Trophoblast cell (in vitro differentiated cells and primary cell): Measurements from ENCODE around the gene GLIS2.

ENCODE experiments used
- DNase-seq, 2 donors: peaks; one replicate each; pipeline ENCODE4 v3.0.0-alpha.2; 2016
- H2AFZ ChIP-seq: 2 replicates; pipeline ENCODE4 v1.6.1; 2013; ENCODE audit warnings: low read length, moderate library complexity, mild to moderate bottlenecking; ENCODE audit not compliant: insufficient read depth, poor library complexity
- H2AK5ac ChIP-seq: 2 replicates; pipeline ENCODE4 v1.6.1; 2013; ENCODE audit warnings: mild to moderate bottlenecking, low read length
- H2BK120ac ChIP-seq: 2 replicates; pipeline ENCODE4 v1.6.1; 2013; ENCODE audit warnings: low read length, mild to moderate bottlenecking, moderate library complexity; ENCODE audit not compliant: insufficient read depth, poor library complexity
- H2BK12ac ChIP-seq: 2 replicates; pipeline ENCODE4 v1.6.1; 2013; ENCODE audit warnings: mild to moderate bottlenecking, low read length, moderate library complexity
- H2BK5ac ChIP-seq: 2 replicates; pipeline ENCODE4 v1.6.1; 2013; ENCODE audit warnings: low read length, low read depth, moderate library complexity, mild to moderate bottlenecking; ENCODE audit not compliant: poor library complexity
- H3K14ac ChIP-seq: 2 replicates; pipeline ENCODE4 v1.6.1; 2013; ENCODE audit warnings: mild to moderate bottlenecking, low read length
- H3K18ac ChIP-seq: 2 replicates; pipeline ENCODE4 v1.6.1; 2013; ENCODE audit warnings: mild to moderate bottlenecking, low read length
- H3K23ac ChIP-seq: 2 replicates; pipeline ENCODE4 v1.6.1; 2013; ENCODE audit warnings: low read length
- H3K27ac ChIP-seq: 2 replicates; pipeline ENCODE4 v1.5.1; 2013; ENCODE audit warnings: low read depth, mild to moderate bottlenecking, inconsistent platforms, low read length, moderate library complexity
- H3K27me3 ChIP-seq: 2 replicates; pipeline ENCODE4 v1.6.1; 2013; ENCODE audit warnings: inconsistent platforms, mild to moderate bottlenecking, low read length, moderate library complexity; ENCODE audit not compliant: insufficient read depth
- H3K36me3 ChIP-seq, 2 experiments: 1 replicate in 1 of 2; 2 replicates in 1 of 2; pipeline ENCODE4 v1.6.1; 2013; ENCODE audit warnings: low read length in 2 of 2, mild to moderate bottlenecking in 2 of 2, moderate library complexity in 1 of 2; ENCODE audit not compliant: insufficient read depth in 2 of 2, control insufficient read depth in 1 of 2
- H3K4ac ChIP-seq: 2 replicates; pipeline ENCODE4 v1.6.1; 2013; ENCODE audit warnings: low read depth, mild to moderate bottlenecking, low read length, moderate library complexity
- H3K4me1 ChIP-seq, 2 experiments: 1 replicate in 1 of 2; 2 replicates in 1 of 2; pipeline ENCODE4 v1.6.1; 2013; ENCODE audit warnings: low read length in 2 of 2, mild to moderate bottlenecking in 2 of 2, moderate library complexity in 1 of 2; ENCODE audit not compliant: insufficient read depth in 2 of 2, control insufficient read depth in 1 of 2
- H3K4me2 ChIP-seq: 2 replicates; pipeline ENCODE4 v1.6.1; 2013; ENCODE audit warnings: inconsistent platforms, mild to moderate bottlenecking, low read length, moderate library complexity
- H3K4me3 ChIP-seq: 2 replicates; pipeline ENCODE4 v1.5.1; 2013; ENCODE audit warnings: mild to moderate bottlenecking, low read depth, low read length, inconsistent platforms
- H3K79me1 ChIP-seq: one replicate; pipeline ENCODE4 v1.6.1; 2013; ENCODE audit warnings: low read length
- H3K79me2 ChIP-seq: 2 replicates; pipeline ENCODE4 v1.6.1; 2013; ENCODE audit warnings: low read length, mild to moderate bottlenecking; ENCODE audit not compliant: control insufficient read depth, insufficient read depth, poor library complexity
- H3K9ac ChIP-seq: 2 replicates; pipeline ENCODE4 v1.6.1; 2013; ENCODE audit warnings: mild to moderate bottlenecking, low read length
- H3K9me3 ChIP-seq: 2 replicates; pipeline ENCODE4 v1.6.1; 2013; ENCODE audit warnings: low read depth, mild to moderate bottlenecking, control low read depth, inconsistent platforms, low read length; ENCODE audit not compliant: insufficient read depth
- H4K12ac ChIP-seq: 2 replicates; pipeline ENCODE4 v1.6.1; 2013; ENCODE audit warnings: low read depth, mild to moderate bottlenecking, low read length, moderate library complexity
- H4K8ac ChIP-seq: 2 replicates; pipeline ENCODE4 v1.6.1; 2013; ENCODE audit warnings: low read depth, mild to moderate bottlenecking, low read length, moderate library complexity
- H4K91ac ChIP-seq: one replicate; pipeline ENCODE4 v1.6.1; 2013; ENCODE audit warnings: low read depth, mild to moderate bottlenecking, low read length, moderate library complexity
- WGBS: extraction: QIAGEN DNeasy Blood & Tissue Kit; methylation state at CpG from one replicate; pipeline ENCODE4 v1.1.7; 2013; ENCODE audit warnings: missing lambda C conversion rate; ENCODE audit not compliant: insufficient read length, insufficient coverage; ENCODE audit errors: extremely low coverage; 5-methylcytosine and 5-hydroxymethylcytosine counted together

GLIS2 gene

DNA sequence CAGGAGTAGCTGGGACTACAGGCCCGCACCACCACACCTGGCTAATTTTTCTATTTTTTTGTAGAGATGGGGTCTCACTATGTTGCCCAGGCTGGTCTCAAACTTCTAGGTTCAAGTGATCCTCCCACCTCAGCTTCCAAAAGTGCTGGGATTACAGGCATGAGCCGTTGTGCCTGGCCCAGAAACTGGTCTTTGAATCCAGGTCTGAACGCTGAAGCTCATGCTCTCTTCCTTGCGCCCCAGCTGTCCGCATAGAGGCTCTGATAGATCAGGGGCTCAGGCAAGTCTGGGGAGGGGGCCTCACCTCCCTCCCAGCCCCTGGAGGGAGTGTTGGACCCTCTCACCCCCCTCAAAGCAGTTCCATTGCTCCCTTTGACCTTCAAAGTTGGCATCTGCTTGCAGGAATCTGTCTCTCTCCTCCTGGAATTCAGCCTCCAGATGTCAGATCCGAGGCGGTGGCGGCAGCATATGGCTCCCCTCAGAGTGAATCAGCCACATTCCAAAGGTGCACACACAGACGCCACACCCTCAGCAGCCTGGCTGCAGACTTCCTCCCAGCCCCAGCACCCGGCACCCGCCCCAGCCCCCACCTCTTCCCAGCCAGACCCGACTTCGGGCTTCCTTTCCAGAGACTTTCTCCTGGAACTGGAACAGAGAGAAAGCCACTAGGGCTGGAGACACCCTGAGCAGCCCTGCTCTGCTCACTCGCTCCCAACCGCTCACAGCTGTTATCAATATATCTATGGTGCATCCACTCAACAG lies 16.9 kb upstream of the GLIS2 start:
- peak overlapping the region; percentile 71 for H4K8ac ChIP-seq
- H3K27me3 ChIP-seq, result no peaks in the 10 kb centered on the region
- H3K9ac ChIP-seq, result no peak overlapping the region
- DNase-seq, result peak; percentile 92 to 93
- H3K27ac ChIP-seq, result peak overlapping the region; percentile 97
- H3K9me3 ChIP-seq, result no peaks in the 10 kb centered on the region
- H3K18ac ChIP-seq, result peak overlapping the region; percentile 69
- H2BK5ac ChIP-seq, result peak overlapping the region; percentile 97
- H4K91ac ChIP-seq, result peak overlapping the region; percentile 98
- peak overlapping the region; percentile 85 for H2BK120ac ChIP-seq
- peak overlapping the region; percentile 68 for H4K12ac ChIP-seq
- peak overlapping the region; percentile 43 for H2AFZ ChIP-seq
- no peak overlapping the region for H3K4me3 ChIP-seq
- H2AK5ac ChIP-seq, result peak overlapping the region; percentile 65
- H3K4ac ChIP-seq, result peak overlapping the region; percentile 16
- H3K4me2 ChIP-seq, result peak overlapping the region; percentile 59
- peak overlapping the region; percentile 82 for H3K14ac ChIP-seq
- H3K36me3 ChIP-seq, result peaks cover 0 to 2% of the 10 kb centered on the region in 2 experiments
- H3K23ac ChIP-seq, result no peak overlapping the region
- peaks cover 31 to 33% of the 10 kb centered on the region in 2 experiments for H3K4me1 ChIP-seq
- peak overlapping the region; percentile 99 for H2BK12ac ChIP-seq
- WGBS, result no CpG with 5 or more reads among the region's 15 CpGs
- H3K79me2 ChIP-seq, result peaks cover 7% of the 10 kb centered on the region
- H3K79me1 ChIP-seq, result peaks cover 23% of the 10 kb centered on the region

- H2BK120ac ChIP-seq, result no peak overlapping the region
- no peak overlapping the region for H2BK5ac ChIP-seq
- no peak overlapping the region for H4K8ac ChIP-seq
- no peak overlapping the region for H4K12ac ChIP-seq
- peaks cover 20% of the 10 kb centered on the region for H3K79me1 ChIP-seq
- peak overlapping the region; percentile 42 for H2BK12ac ChIP-seq
- H3K4ac ChIP-seq, result no peak overlapping the region
- H3K4me2 ChIP-seq, result no peak overlapping the region
- H2AFZ ChIP-seq, result no peak overlapping the region
- H3K27me3 ChIP-seq, result no peaks in the 10 kb centered on the region
- H3K18ac ChIP-seq, result no peak overlapping the region
- peaks cover 30 to 36% of the 10 kb centered on the region in 2 experiments for H3K4me1 ChIP-seq
- peak overlapping the region; percentile 65 for H4K91ac ChIP-seq
- H3K4me3 ChIP-seq, result no peak overlapping the region
- H3K36me3 ChIP-seq, result peaks cover 0 to 10% of the 10 kb centered on the region in 2 experiments
- DNase-seq, result no peak
- no peak overlapping the region for H3K23ac ChIP-seq
- no peak overlapping the region for H3K27ac ChIP-seq
- H3K9me3 ChIP-seq, result no peaks in the 10 kb centered on the region
- WGBS, result no CpG with 5 or more reads among the region's 4 CpGs
- no peak overlapping the region for H2AK5ac ChIP-seq
- peaks cover 4% of the 10 kb centered on the region for H3K79me2 ChIP-seq
- H3K9ac ChIP-seq, result no peak overlapping the region
- no peak overlapping the region for H3K14ac ChIP-seq
Observed at GRCh38 chr16:4301177-4301576, 14.7 kb upstream of the GLIS2 start.

DNA sequence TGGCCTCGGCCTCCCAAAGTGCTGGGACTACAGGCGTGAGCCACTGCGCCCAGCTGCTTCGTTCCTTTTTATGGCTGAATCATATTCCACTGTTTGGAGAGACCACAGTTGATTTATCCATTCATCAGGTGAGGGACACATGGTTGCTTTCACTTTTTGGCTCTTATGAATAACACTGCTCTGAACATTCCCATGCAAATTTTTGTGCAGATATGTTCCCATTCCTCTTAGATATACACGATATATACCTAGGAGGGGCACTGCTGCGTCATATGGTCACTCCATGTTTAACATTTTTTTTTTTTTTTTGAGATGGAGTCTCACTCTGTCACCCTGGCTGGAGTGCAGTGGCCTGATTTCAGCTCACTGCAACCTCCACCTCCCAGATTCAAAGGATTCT lies 13.9 kb upstream of the GLIS2 start:
- Histone ChIP-seq H3K14ac (no peak overlapping the region), H3K27me3 (no peaks in the 10 kb centered on the region), H3K27ac (no peak overlapping the region), H3K18ac (no peak overlapping the region), H3K4me2 (no peak overlapping the region), H2AFZ (no peak overlapping the region), H3K36me3 (peaks cover 0 to 12% of the 10 kb centered on the region in 2 experiments), H2BK12ac (no peak overlapping the region), H4K91ac (no peak overlapping the region), H4K12ac (no peak overlapping the region), H3K4me1 (peaks cover 36 to 41% of the 10 kb centered on the region in 2 experiments), H3K4me3 (no peak overlapping the region), H2BK5ac (no peak overlapping the region), H4K8ac (no peak overlapping the region), H3K23ac (no peak overlapping the region), H3K9me3 (no peaks in the 10 kb centered on the region), H2BK120ac (no peak overlapping the region), H3K79me2 (peaks cover 4% of the 10 kb centered on the region), H3K4ac (no peak overlapping the region), H3K9ac (no peak overlapping the region), H3K79me1 (peaks cover 23% of the 10 kb centered on the region), H2AK5ac (no peak overlapping the region)
- no CpG with 5 or more reads among the region's 6 CpGs for WGBS
- DNase-seq, result peak; percentile 54 to 77

GRCh38 chr16:4303973-4304372 lies 11.9 kb upstream of the GLIS2 start:
- Histone ChIP-seq H3K9ac (no peak overlapping the region), H3K4me2 (peak overlapping the region; percentile 51), H3K18ac (no peak overlapping the region), H3K4me1 (peaks cover 20 to 26% of the 10 kb centered on the region in 2 experiments), H2AFZ (no peak overlapping the region), H3K27me3 (no peaks in the 10 kb centered on the region), H2BK12ac (peak overlapping the region; percentile 0), H2AK5ac (no peak overlapping the region), H3K14ac (no peak overlapping the region), H4K91ac (no peak overlapping the region), H3K27ac (peak overlapping the region; percentile 15), H3K4me3 (no peak overlapping the region), H3K23ac (no peak overlapping the region), H3K36me3 (peaks cover 0 to 12% of the 10 kb centered on the region in 2 experiments), H2BK5ac (no peak overlapping the region), H2BK120ac (peak overlapping the region; percentile 36), H3K79me1 (peaks cover 15% of the 10 kb centered on the region), H3K9me3 (no peaks in the 10 kb centered on the region), H3K79me2 (peaks cover 2% of the 10 kb centered on the region), H3K4ac (no peak overlapping the region), H4K12ac (no peak overlapping the region), H4K8ac (no peak overlapping the region)
- peak in 1 of 2 donors; percentile 46 for DNase-seq
- no CpG with 5 or more reads among the region's 13 CpGs for WGBS
